ENCODE results near the gene NCAM2. TPM values are rescaled to one million over a fixed set of nuclear protein-coding genes. Genes with fewer than 3 reads are reported as not detected.

Gene NCAM2
- total and polyA plus RNA-seq, 2 donors (not counting 3 experiments of a cell fraction or from before 2014, with no cell fraction given): 0.11 to 0.27 TPM

DNA sequence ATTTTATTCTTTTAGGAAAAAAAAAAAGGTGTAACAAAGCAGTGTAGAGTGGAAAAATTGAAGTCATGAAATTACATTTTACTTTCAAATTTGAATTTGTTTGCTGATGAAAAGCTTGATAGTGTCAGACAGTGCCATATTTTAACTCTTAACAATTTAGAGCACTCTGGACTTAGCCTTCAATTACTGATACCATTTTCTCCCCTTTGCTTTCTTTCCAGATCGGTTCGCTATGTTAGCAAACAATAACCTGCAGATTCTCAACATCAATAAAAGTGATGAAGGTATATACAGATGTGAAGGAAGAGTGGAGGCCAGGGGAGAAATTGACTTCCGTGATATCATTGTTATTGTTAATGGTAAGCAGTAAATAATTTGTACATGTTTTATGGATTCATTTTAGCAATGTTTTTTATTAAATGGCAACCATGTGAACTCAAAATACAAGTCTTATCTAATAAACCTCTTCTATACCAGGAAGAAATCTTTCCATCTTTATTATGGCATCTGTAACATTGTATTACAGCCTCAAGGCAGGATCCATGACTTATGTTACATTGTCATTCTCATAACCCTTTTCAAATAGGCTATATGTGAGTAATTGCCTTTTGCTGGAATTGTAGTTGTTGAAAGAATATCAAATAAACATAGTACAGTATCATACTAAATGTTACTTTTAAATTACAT lies 293.8 kb downstream of the NCAM2 start:
- POLR2A ChIA-PET: no interaction called here
- CTCF ChIA-PET: no interaction called here
- no peak overlapping the region for H3K9ac ChIP-seq (replicated peaks; ENCODE audit: extremely low read depth, insufficient read depth, low read length)
- intact Hi-C loops (cut with micrococcal nuclease): no loop called here
- H3K79me2 ChIP-seq (ENCODE audit: control insufficient read depth, insufficient read depth, low read length): no peaks in the 10 kb centered on the region
- no peak overlapping the region for H3K4me3 ChIP-seq (replicated peaks in 1 of 3; ENCODE audit: insufficient read depth in 1 of 3, low read depth in 1 of 3, low read length in 3 of 3)
- H3K9me1 ChIP-seq (replicated peaks; ENCODE audit: control insufficient read depth, extremely low read depth, insufficient read depth, low read length): no peaks in the 10 kb centered on the region
- H3K36me3 ChIP-seq (ENCODE audit: control insufficient read depth in 2 of 2, extremely low read depth in 1 of 2, insufficient read depth in 2 of 2, low read length in 2 of 2): no peaks in the 10 kb centered on the region
- FAIRE-seq (no peak), DNase-seq (ENCODE audit: low read depth, low spot score) (no peak)
- H2AFZ ChIP-seq (ENCODE audit: low read depth, low read length): no peak overlapping the region
- no peak overlapping the region for H3K27ac ChIP-seq (ENCODE audit: insufficient read depth, low read depth, low read length)
- no peak overlapping the region for H3K4me2 ChIP-seq (ENCODE audit: insufficient read depth, low read length)
- no peaks in the 10 kb centered on the region for H3K27me3 ChIP-seq (ENCODE audit: control insufficient read depth in 2 of 2, insufficient read depth in 2 of 2, low read length in 2 of 2)
- H3K4me1 ChIP-seq (ENCODE audit: control insufficient read depth, extremely low read depth, insufficient read depth, low read length): no peaks in the 10 kb centered on the region
- no peak for TF ChIP-seq POLR2A (IDR thresholded peaks at IDR 0.05; ENCODE audit: low read depth, low read length)
- TF ChIP-seq GATA2 (IDR thresholded peaks at IDR 0.05; ENCODE audit: insufficient read depth, insufficient read length, low read depth, low read length): no peak
- no peak for TF ChIP-seq FOS (IDR thresholded peaks at IDR 0.05; ENCODE audit: borderline replicate concordance, insufficient read depth, low read length)
- TF ChIP-seq, protein P1, sequence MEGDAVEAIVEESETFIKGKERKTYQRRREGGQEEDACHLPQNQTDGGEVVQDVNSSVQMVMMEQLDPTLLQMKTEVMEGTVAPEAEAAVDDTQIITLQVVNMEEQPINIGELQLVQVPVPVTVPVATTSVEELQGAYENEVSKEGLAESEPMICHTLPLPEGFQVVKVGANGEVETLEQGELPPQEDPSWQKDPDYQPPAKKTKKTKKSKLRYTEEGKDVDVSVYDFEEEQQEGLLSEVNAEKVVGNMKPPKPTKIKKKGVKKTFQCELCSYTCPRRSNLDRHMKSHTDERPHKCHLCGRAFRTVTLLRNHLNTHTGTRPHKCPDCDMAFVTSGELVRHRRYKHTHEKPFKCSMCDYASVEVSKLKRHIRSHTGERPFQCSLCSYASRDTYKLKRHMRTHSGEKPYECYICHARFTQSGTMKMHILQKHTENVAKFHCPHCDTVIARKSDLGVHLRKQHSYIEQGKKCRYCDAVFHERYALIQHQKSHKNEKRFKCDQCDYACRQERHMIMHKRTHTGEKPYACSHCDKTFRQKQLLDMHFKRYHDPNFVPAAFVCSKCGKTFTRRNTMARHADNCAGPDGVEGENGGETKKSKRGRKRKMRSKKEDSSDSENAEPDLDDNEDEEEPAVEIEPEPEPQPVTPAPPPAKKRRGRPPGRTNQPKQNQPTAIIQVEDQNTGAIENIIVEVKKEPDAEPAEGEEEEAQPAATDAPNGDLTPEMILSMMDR (IDR thresholded peaks at IDR 0.05; ENCODE audit: extremely low read depth in 1 of 2, insufficient read depth in 1 of 2, low read depth in 1 of 2, low read length in 2 of 2): no peak
- TF ChIP-seq JUN (IDR thresholded peaks at IDR 0.05; ENCODE audit: borderline replicate concordance, insufficient read depth, insufficient read length, low read depth): no peak
- no peak for TF ChIP-seq MAX (IDR thresholded peaks at IDR 0.05; ENCODE audit: insufficient read depth, insufficient read length)
- TF ChIP-seq MYC (IDR thresholded peaks at IDR 0.05; ENCODE audit: low read depth, low read length): no peak
- TF ChIP-seq EZH2 (IDR thresholded peaks at IDR 0.05; ENCODE audit: borderline replicate concordance, low read depth, low read length, severe bottlenecking): no peak
- TF ChIP-seq POLR2AphosphoS5 (IDR thresholded peaks at IDR 0.05; ENCODE audit: insufficient read depth, low read depth, low read length): no peak
- dilution Hi-C loops (cut with MboI; ENCODE audit: extremely low pct_ligation_motif_present, low sequenced_read_pairs): no loop called here
- BruUV-seq (replicated peaks): no TSS peak
- no peaks in the 10 kb centered on the region for H3K9me3 ChIP-seq (replicated peaks; ENCODE audit: control insufficient read depth, insufficient read depth, low read length)
- no peaks in the 10 kb centered on the region for H4K20me1 ChIP-seq (replicated peaks; ENCODE audit: control insufficient read depth, extremely low read depth, insufficient read depth, low read length)
